IMR-90 (cell line): ENCODE data around the gene NSUN4. TPM values are rescaled to one million over a fixed set of nuclear protein-coding genes. Genes with fewer than 3 reads are reported as not detected.

Source experiments
- ATAC-seq: fragments of 200-7000 bp; cut with Tn5 transposase; 2 replicates; pipeline ENCODE4 v1.9.1; 2020; ENCODE audit warnings: low read depth, mild to moderate bottlenecking, moderate library complexity
- BruUV-seq: library from RNA; stranded (reverse); fragments of 400-500 nt; replicated peaks from 2 replicates; lab custom pipeline; 2021; lab: Mats Ljungman, UMichigan
- CTCF ChIA-PET: fragments of 300-600 bp; formaldehyde crosslinking; extraction: SDS; loops from one replicate; lab custom pipeline; 2021; ENCODE audit warnings: antibody characterized with exemption; lab: Yijun Ruan, JAX
- POLR2A ChIA-PET: fragments of 300-600 bp; sonication (Branson Sonifier 250); formaldehyde crosslinking; loops from one replicate; lab custom pipeline; 2022; ENCODE audit warnings: antibody characterized with exemption; ENCODE audit not compliant: unreplicated experiment; lab: Charles Lee
- DNase-seq: peaks from one replicate; pipeline ENCODE4 v3.0.0; 2013
- H2AFZ ChIP-seq: replicated peaks from 2 replicates; pipeline ENCODE3; 2013; ENCODE audit warnings: low read length, mild to moderate bottlenecking; ENCODE audit not compliant: poor library complexity
- H2AK5ac ChIP-seq: 2 replicates; pipeline ENCODE4 v1.6.1; 2013; ENCODE audit warnings: low read depth, low read length, inconsistent platforms
- H2AK9ac ChIP-seq: replicated peaks from 2 replicates; pipeline ENCODE3; 2013; ENCODE audit warnings: mild to moderate bottlenecking, low read depth, low read length, moderate library complexity; ENCODE audit not compliant: poor library complexity
- H2BK120ac ChIP-seq: 2 replicates; pipeline ENCODE4 v1.6.1; 2013; ENCODE audit warnings: low read depth, low read length, inconsistent platforms
- H2BK15ac ChIP-seq: 3 replicates; pipeline ENCODE4 v1.6.1; 2013; ENCODE audit warnings: low read depth, low read length, inconsistent platforms
- H2BK20ac ChIP-seq: 2 replicates; pipeline ENCODE4 v1.6.1; 2013; ENCODE audit warnings: low read depth, mild to moderate bottlenecking, inconsistent platforms, low read length, moderate library complexity
- H2BK5ac ChIP-seq: 2 replicates; pipeline ENCODE4 v1.6.1; 2013; ENCODE audit warnings: mild to moderate bottlenecking, low read depth, low read length, inconsistent platforms; ENCODE audit not compliant: poor library complexity, severe bottlenecking
- H3K14ac ChIP-seq: replicated peaks from 2 replicates; pipeline ENCODE4 v1.6.1; 2013; ENCODE audit warnings: low read depth, low read length, inconsistent platforms
- H3K18ac ChIP-seq: 2 replicates; pipeline ENCODE4 v1.6.1; 2013; ENCODE audit warnings: low read depth, low read length, control low read depth
- H3K23ac ChIP-seq: 2 replicates; pipeline ENCODE4 v1.6.1; 2013; ENCODE audit warnings: low read depth, low read length, inconsistent platforms
- H3K27ac ChIP-seq: 2 replicates; pipeline ENCODE4 v1.5.1; 2013; ENCODE audit warnings: mild to moderate bottlenecking, control low read depth, low read length; ENCODE audit not compliant: insufficient read depth
- H3K27me3 ChIP-seq: 2 replicates; pipeline ENCODE4 v1.6.1; 2013; ENCODE audit warnings: low read length; ENCODE audit not compliant: control insufficient read depth, insufficient read depth
- H3K36me3 ChIP-seq: 2 replicates; pipeline ENCODE4 v1.6.1; 2013; ENCODE audit warnings: low read length, mixed read lengths; ENCODE audit not compliant: control insufficient read depth, insufficient read depth
- H3K4ac ChIP-seq: 2 replicates; pipeline ENCODE4 v1.6.1; 2013; ENCODE audit warnings: low read depth, low read length, inconsistent platforms
- H3K4me1 ChIP-seq: 2 replicates; pipeline ENCODE4 v1.6.1; 2013; ENCODE audit warnings: low read length, mixed read lengths; ENCODE audit not compliant: control insufficient read depth, insufficient read depth
- H3K4me2 ChIP-seq: 2 replicates; pipeline ENCODE4 v1.6.1; 2013; ENCODE audit warnings: low read depth, mild to moderate bottlenecking, control low read depth, low read length, moderate library complexity
- H3K4me3 ChIP-seq: 2 replicates; pipeline ENCODE4 v1.5.1; 2013; ENCODE audit warnings: low read depth, mild to moderate bottlenecking, control low read depth, low read length, moderate library complexity; ENCODE audit not compliant: insufficient read depth
- H3K56ac ChIP-seq: 2 replicates; pipeline ENCODE4 v1.6.1; 2013; ENCODE audit warnings: low read length, inconsistent platforms; ENCODE audit not compliant: insufficient read depth; ENCODE audit errors: extremely low read depth
- H3K79me1 ChIP-seq, 2 experiments: 2 replicates each; pipeline ENCODE4 v1.6.1; 2013; ENCODE audit warnings: low read length in 2 of 2, inconsistent platforms in 1 of 2, low read depth in 1 of 2
- H3K9ac ChIP-seq: 2 replicates; pipeline ENCODE4 v1.6.1; 2013; ENCODE audit warnings: low read depth, low read length, control low read depth
- H3K9me1 ChIP-seq: 2 replicates; pipeline ENCODE4 v1.6.1; 2013; ENCODE audit warnings: low read length, inconsistent platforms; ENCODE audit not compliant: insufficient read depth
- H3K9me3 ChIP-seq: 2 replicates; pipeline ENCODE4 v1.6.1; 2013; ENCODE audit warnings: low read length; ENCODE audit not compliant: control insufficient read depth, insufficient read depth
- H4K20me1 ChIP-seq: 2 replicates; pipeline ENCODE4 v1.6.1; 2013; ENCODE audit warnings: low read length, inconsistent platforms; ENCODE audit not compliant: insufficient read depth
- H4K5ac ChIP-seq: 2 replicates; pipeline ENCODE4 v1.6.1; 2013; ENCODE audit warnings: mild to moderate bottlenecking, low read depth, low read length, control low read depth
- H4K8ac ChIP-seq, 2 experiments: 2 replicates each; pipeline ENCODE4 v1.6.1; 2013; ENCODE audit warnings: low read depth in 2 of 2, low read length in 2 of 2, control low read depth in 1 of 2, inconsistent platforms in 1 of 2
- H4K91ac ChIP-seq: 2 replicates; pipeline ENCODE4 v1.6.1; 2013; ENCODE audit warnings: low read depth, low read length, inconsistent platforms; ENCODE audit not compliant: insufficient read depth
- CEBPB ChIP-seq: IDR thresholded peaks from 2 replicates; pipeline ENCODE4 v1.6.1; 2012; ENCODE audit warnings: low read depth, low read length, improper control_type of control experiment
- CHD1 ChIP-seq: IDR thresholded peaks from 2 replicates; pipeline ENCODE4 v1.6.1; 2012; ENCODE audit warnings: low read depth, low read length, improper control_type of control experiment
- FOS ChIP-seq: fragments of 150-350 bp; IDR thresholded peaks from 2 replicates; pipeline ENCODE4 v1.6.1; 2016; ENCODE audit warnings: low read depth, low read length
- MAFK ChIP-seq: IDR thresholded peaks from 2 replicates; pipeline ENCODE4 v1.6.1; 2012; ENCODE audit warnings: low read depth, low read length, improper control_type of control experiment
- MXI1 ChIP-seq: IDR thresholded peaks from 2 replicates; pipeline ENCODE4 v1.6.1; 2012; ENCODE audit warnings: low read depth, mild to moderate bottlenecking, low read length, moderate library complexity, borderline replicate concordance
- NFE2L2 ChIP-seq: fragments of 150-350 bp; IDR thresholded peaks from 2 replicates; pipeline ENCODE4 v1.6.1; 2016; ENCODE audit warnings: low read depth, mild to moderate bottlenecking, low read length
- POLR2A ChIP-seq: IDR thresholded peaks from 2 replicates; pipeline ENCODE4 v1.6.1; 2012; ENCODE audit warnings: mild to moderate bottlenecking, low read depth, low read length
- RAD21 ChIP-seq: IDR thresholded peaks from 2 replicates; pipeline ENCODE4 v1.6.1; 2012; ENCODE audit warnings: low read length, improper control_type of control experiment
- WGBS, 2 experiments: methylation state at CpG; one replicate each; pipeline versions ENCODE4 v1.1.5 to v1.1.7; 2013; ENCODE audit warnings: missing lambda C conversion rate in 2 of 2; ENCODE audit not compliant: insufficient read length in 1 of 2; ENCODE audit errors: extremely low coverage in 2 of 2; 5-methylcytosine and 5-hydroxymethylcytosine counted together
- dilution Hi-C: fragments of 300-500 bp; cut with HindIII; formaldehyde crosslinking; loops from one replicate; pipeline ENCODE4 v1.14.3; 2018; ENCODE audit warnings: low sequenced_read_pairs; ENCODE audit not compliant: unreplicated experiment
- in situ Hi-C: fragments of 300-500 bp; cut with MboI; formaldehyde crosslinking; loops from 3 replicates; pipeline ENCODE4 v1.14.3; 2019; ENCODE audit warnings: low sequenced_read_pairs, inconsistent platforms, mixed read lengths
- intact Hi-C: fragments of 100-400 bp; cut with micrococcal nuclease; formaldehyde crosslinking; loops from 2 replicates; pipeline ENCODE4 v1.10.0; 2022
- polyA plus RNA-seq, 3 experiments: library from polyadenylated mRNA; depleted of rRNA; stranded (reverse); fragments of >200 nt; gene quantifications; 2 replicates each; pipeline ENCODE4 v1.2.3, GENCODE V29; 2012; ENCODE audit warnings: low replicate concordance in 1 of 3
- total RNA-seq: library from RNA; depleted of rRNA; stranded (reverse); fragments of >200 nt; gene quantifications from 2 replicates; pipeline ENCODE4 v1.2.3, GENCODE V29; 2012

The NSUN4 gene
- total and polyA plus RNA-seq, 2 of the 4 experiments (the other 2 are of a cell fraction) = 10.9 to 13.0 TPM

- no peak for DNase-seq
- Histone ChIP-seq H3K79me1 (no peaks in the 10 kb centered on the region), H3K9me3 (no peaks in the 10 kb centered on the region), H3K4me1 (no peaks in the 10 kb centered on the region; the same call in 1 of the 2 replicates), H2BK5ac (no peak overlapping the region), H3K27ac (no peak overlapping the region), H2AK9ac (no peak overlapping the region), H3K14ac (no peak overlapping the region), H3K4ac (no peak overlapping the region), H2BK20ac (no peak overlapping the region), H4K8ac (no peak overlapping the region), H3K18ac (no peak overlapping the region), H2AFZ (no peak overlapping the region), H3K23ac (no peak overlapping the region), H2BK120ac (no peak overlapping the region), H3K4me3 (no peak overlapping the region), H3K4me2 (no peak overlapping the region), H3K9ac (no peak overlapping the region), H3K56ac (no peak overlapping the region), H2AK5ac (no peak overlapping the region), H3K27me3 (peaks cover 20% of the 10 kb centered on the region), H2BK15ac (no peak overlapping the region), H3K36me3 (no peaks in the 10 kb centered on the region), H4K20me1 (no peaks in the 10 kb centered on the region), H4K5ac (no peak overlapping the region), H4K91ac (no peak overlapping the region), H3K9me1 (0 out of 2 replicates have a peak, but pooled peaks cover 3% of the 10 kb centered on the region)
- no TSS peak for BruUV-seq
- ChIA-PET CTCF (no interaction called here), POLR2A (no interaction called here)
- ATAC-seq = no peak
- in situ Hi-C loops = loop anchor here (5.0 to 25.0 kb wide), 2 partner anchors 123 to 308 kb away; partner anchors contain the start of gene EFCAB14
- dilution Hi-C loops = no loop called here
- intact Hi-C loops = loop anchor here (10.0 kb wide), 1 partner anchor 770 kb away; no protein-coding TSS in a partner anchor
- no peak for TF ChIP-seq RAD21
- no peak for TF ChIP-seq MXI1
- no peak for TF ChIP-seq FOS
- no peak for TF ChIP-seq MAFK
- no peak for TF ChIP-seq POLR2A
- no peak for TF ChIP-seq CHD1
- TF ChIP-seq NFE2L2 = no peak
- no peak for TF ChIP-seq CEBPB
- no CpG with 5 or more reads among the region's 7 CpGs for WGBS, 2 experiments
Measured at GRCh38 chr1:46404482-46405196, 64.0 kb downstream of the NSUN4 start.
